HPDE6-E6E7 (cell line): ENCODE measurements around the gene RFNG.

ENCODE experiments used
- DNase-seq: peaks from one replicate; pipeline ENCODE4 v3.0.0; 2011; ENCODE audit warnings: missing footprints; ENCODE audit errors: extremely low spot score

The RFNG gene

DNA sequence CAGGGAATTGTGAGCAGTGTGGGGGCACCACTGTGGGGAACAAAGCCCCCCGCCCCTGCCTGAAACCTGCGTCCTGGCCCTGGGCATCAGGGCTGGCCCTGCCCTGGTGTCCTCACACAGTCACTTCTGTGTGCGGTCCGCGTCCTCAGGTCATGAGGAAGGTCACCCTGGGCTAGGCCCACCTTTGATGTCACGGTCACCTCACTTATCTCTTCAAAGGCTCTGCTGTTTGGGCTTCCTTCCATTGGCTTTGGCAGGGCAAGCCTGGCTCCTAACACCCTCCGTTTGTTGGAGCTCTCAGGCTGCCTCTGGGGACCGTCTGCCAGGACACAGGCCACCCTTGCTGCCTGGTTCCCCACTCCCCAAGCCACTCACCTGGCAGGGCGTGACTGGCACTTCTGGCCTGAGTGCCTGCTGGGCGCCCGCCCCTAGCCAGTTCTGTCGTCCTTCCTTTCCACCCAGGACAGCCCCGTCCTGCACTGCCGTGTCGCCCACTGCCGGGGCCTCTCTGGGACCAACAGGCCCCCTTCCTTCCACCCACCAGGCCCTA is 37.8 kb downstream of the RFNG start:
- DNase-seq, result no peak

DNA sequence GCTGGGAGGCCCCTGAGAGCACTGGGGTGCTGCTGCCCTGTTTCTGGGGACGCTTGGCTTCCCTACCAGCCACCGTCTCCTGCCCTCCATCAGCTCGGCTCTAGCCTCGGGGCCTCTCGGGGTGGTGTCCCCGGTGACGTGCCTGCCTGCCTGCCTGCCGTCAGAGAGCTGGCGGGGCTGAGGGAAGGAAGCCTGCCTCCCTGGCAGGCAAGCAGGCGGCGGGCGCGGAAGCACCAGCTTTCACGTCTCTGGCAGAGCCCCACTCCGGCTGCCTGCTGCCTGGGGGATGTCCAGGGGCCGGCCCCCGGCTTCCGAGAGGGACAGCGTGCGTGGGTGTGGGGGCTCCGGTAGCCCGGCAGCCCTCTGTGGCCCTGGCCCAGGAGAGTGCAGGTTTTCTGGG is 38.3 kb downstream of the RFNG start:
- DNase-seq, result no peak

DNA sequence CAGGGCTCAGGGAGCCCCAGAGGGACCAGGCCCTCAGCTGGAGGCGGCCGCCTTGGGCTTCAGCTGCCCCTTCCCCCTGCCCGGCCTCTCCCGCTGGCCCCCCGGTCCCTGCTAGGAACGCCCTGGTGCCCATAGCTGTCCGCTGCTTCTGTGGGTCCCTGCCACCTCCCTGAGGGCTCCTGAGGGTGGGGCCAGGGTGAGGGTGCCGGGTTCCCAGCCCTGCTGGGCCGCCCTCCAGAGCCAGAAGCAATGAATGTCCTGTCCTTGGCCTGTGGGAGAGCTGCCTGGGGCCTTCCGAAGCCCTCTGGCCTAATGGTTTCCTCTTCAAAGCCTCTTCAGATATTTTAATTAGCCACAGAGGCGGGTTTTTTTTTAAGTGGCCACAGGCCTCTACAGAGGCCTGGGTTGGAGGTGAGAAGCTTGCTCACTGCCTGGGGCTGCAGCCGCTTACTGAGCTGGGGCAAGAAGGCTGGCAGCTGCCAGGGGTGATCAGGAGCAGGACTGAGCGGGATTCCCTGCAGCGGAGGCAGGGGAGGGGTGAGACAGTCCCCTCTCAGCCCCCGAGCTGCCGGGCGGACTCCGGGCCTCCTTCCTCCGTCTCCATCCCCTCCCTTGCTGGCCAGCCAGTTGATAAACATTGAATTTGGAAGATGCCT is 38.8 kb downstream of the RFNG start:
- DNase-seq, result no peak

DNA sequence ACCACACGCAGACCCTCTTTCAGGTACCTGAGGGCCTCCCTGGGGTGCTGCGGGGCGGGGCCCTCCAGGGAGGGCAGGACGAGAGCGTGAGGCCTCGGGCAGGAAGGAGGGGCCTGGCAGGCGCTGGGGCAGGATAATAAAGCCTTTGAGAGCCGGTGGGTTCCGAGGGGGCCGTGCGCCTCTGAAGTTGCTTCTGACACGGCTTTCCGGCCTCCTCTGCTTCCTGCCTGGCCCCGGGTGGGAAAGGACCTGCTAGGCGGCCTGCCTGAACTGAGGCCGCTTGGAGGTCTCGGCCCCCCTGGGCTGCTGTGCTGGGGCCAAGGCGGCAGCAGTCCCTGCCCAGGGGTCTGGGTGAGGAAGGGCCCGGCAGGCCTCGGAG is 39.4 kb downstream of the RFNG start:
- DNase-seq, result no peak

DNA sequence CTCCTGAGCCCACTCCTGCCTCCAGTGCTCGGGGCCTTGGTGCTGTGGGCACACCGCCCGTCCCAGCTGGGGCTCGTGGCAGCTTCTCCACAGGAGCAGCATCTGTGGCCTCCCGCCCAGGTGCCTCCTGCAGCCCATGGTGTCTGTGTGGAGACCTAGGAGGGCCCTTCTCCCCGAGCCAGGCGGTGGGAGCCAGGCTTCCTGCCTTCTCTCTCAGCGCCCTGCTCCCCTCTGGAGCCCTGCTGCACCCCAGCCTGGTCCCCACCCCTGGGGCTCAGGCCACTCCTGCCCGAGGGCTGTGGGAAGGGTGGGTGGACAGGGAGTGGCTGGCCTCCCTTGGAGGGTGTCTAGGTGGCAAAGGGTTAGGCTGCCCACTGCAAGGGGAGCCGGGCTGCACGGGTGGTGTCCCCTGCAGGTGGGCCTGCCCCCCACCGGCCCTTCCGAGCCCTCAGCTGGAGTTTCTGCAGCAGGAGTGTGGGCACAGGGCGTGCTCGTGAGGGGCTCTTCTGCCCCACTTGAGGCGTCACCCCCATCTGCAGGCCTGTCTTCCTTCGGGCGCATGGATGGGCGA is 39.9 kb downstream of the RFNG start:
- DNase-seq, result no peak

DNA sequence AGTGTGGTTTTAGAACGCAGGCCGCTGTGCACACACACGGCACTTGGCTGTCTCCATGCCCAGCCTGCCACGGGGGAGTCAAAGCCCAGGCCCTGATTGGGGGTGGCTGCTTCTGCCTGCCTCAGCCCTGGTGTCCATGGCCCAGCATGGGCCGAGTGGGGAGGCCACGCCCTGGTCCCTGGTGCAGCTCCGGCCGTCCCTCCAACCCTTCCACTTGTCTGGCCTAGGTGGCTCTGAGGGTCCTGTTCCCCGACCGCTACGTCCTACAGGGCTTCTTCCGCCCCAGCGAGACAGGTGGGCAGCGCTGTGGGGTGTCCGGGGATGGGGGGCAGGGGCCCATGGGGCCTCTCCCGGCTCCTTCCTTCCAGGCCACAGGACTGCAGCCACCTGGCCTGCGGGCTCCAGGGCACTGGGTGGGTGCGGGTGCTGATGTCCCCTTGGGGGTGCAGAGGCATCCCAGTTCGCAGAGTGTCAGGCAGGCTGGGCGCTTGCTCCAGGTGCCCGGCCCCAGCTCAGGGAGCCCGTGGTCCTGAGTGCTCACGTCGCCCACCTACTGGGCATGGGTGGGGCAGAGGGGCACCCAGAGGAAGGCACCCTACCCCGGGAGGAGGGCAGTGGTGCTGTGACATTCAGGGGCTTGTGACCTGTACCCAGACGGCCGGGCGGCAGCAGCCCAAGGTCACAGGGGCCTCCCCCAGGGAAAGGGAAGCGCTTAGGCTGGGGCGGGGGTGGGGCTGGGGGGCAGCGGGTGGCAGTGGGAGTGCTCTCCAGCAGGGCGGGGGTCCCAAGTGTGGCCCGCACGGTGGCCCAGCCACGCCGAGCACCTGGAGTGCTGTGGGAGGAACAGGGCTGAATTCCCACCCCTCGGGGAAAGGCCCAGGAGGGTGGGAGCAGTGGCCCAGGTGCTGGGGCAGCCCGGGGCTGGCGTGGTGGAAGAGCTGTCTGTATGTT is 40.8 kb downstream of the RFNG start:
- no peak for DNase-seq

DNA sequence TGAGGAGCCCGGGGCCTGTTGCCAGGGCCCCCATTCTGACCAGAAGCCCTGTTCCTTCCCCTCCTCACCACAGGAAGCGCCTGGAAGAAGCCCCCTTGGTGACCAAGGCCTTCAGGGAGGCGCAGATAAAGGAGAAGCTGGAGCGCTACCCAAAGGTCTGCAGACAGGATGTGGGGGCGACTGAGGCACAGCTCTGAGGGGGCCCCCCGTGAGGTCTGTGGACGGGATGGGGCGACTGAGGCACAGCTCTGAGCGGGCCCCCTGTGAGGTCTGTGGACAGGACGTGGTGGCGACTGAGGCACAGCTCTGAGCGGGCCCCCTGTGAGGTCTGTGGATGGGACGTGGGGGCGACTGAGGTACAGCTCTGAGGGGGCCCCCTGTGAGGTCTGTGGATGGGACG is 42.2 kb downstream of the RFNG start:
- no peak for DNase-seq

DNA sequence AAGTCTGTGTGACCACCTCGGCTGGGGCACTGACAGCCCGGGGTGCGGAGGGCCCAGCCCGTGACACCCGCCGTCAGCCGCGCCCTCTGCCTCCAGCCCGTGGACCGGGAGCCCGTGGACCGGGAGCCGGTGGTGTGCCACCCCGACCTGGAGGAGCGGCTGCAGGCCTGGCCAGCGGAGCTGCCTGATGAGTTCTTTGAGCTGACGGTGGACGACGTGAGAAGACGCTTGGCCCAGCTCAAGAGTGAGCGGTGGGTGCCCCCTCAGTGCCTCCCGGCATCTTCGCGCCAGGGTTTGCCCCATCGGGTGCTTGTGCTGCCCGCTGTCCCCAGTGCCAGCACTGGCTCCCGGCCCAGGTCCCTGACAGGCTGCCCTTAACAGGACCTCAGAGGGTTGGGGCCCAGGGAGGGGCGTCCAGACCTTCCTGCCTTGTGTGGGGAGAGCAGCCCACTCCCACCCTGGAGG is 42.6 kb downstream of the RFNG start:
- DNase-seq, result no peak

DNA sequence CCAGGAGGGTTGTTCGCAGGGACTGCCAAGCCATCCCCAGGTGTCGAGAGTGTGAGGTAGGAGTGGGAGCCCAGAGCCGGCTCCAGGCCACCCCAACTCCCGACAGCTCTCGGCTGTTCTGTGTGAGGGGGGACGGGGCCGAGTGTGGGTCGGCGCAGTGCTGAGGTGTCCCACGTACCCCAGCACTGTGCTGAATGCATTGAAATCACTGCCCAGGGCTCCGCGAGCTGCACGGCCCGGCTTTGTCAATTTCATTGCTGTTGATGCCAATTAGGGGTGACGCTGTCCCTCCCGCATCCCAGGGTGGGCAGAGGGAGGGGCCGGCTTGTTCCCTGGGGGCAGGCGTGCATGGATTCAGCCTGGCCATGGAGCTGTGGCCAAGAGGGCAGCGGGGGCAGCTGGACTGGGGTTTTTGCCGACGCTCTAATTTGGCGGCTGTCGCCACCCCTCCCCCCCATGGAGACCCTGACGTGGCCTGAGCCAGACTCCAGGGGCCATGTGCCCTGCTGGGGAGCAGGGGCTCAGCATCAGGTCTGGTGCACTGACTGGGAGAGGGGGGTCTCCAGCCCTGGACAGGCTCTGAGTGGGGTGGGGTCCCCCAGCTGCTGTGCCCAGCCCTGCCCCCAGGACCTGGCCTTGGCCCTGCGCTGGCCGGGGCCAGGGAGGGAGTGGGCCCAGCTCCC is 43.2 kb downstream of the RFNG start:
- no peak for DNase-seq

DNA sequence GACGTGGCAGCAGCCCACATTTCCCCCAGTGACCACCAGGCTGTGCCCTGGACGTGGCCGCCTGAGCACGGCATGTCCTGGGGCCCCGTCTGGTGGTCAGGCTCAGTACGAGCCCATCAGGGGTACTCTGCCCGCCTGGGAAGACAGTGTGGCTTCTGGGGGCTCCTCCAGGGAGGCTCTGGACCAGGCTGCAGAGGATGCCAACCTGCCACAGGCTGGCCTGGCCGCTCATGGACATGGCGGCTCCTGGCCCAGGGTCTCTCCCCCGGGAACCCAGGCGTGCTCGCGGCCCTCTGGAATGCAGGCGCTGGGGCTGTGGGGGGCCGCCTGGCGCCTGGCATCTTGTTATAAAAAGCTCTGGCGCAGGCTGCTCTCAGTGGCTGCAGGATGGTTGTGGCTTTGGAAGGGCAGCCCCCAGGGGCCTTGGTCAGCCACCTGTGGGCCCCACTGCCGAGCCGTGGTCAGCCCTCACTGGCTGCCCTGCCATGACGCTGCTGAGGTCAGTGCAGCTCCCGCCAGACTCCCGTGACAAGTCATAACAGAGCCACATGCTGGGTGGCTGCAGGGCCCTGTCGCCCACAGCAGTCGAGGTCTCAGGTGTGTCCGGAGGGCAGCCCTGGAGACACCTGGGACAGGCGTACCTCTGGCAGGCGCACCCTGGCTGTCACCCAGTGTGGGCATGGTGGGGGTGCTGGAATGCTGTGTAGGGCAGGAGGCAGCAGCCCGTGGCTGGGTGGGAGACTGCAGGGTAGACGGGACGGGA is 43.9 kb downstream of the RFNG start:
- DNase-seq, result no peak

DNA sequence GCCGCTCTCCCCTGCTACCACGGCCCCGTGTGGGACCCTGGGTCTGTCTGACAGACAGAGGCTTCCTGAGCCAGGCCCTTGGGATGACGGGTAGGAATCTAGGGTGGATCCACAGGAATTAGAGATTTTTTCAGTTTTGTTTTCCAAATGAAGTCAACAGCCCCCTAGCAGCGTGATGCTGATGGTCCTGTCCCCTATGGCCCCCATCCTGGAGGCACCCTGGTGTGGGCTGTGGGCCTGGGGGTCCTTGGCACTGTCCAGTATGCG is 44.5 kb downstream of the RFNG start:
- no peak for DNase-seq

DNA sequence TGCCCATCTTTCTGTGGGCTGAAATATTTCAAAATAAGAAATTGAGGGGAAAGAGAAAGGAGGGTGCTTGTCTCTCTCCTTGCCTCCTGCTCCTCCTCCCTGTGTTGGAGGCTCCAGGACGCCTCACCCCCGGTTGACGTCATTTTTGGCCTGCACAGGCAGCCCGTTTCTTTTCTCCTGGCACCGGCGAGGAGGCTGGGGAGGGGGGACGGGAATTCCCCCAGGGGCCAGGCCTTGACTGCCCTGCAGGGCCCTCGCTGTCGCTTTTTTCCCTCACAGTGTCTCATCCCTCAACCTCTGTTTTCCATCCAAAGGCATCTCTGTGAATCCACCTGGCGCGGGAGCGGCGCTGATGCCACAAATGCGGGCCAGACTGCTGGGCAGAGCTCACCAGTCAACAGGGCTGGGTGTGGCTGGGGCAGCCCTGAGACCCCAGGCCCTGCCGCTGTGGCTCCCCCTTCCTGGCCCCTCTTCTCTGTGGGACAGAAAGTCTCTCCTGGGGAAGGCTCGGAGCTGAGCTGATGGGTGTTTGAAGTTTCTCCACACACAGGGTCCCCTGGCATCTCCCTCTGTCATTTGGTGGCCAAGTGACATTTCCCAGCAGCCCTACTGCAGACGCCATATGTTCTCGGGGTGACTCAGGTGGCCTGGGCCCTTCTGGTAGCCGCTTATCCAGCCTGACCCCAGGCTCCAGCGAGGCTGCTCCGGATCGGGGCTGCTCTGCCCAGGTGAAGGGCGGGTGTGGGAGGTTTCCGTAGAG is 45.0 kb downstream of the RFNG start:
- no peak for DNase-seq

DNA sequence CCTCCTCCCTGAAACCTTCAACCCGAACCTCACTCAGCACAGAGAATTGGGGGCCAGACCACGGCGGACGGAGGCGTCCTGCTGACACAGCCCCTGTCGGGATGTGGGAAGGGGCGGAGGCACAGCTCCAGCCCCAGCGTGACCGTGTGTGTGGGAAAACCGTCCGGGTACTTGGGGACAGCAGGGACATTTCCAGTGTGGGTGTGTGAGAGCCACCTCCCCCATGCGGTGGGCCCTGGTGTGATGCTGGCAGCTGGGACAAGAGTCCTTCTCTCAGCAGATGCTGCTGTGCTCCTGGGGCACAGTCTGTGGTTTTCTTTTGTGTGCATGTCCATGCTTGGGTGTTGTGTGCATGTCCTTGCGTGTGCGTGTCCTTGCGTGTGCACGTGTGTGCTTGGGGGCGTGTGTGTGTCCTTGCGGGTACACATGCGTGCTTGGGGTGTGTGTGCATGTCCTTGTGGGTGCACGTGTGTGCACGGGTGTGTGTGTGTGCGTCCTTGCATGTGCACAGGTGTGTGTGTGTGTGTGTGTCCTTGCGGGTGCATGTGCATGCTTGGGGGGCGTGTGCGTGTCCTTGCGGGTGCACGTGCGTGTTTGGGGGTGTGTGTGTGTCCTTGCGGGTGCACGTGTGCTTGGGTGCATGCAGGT is 45.8 kb downstream of the RFNG start:
- DNase-seq, result no peak

DNA sequence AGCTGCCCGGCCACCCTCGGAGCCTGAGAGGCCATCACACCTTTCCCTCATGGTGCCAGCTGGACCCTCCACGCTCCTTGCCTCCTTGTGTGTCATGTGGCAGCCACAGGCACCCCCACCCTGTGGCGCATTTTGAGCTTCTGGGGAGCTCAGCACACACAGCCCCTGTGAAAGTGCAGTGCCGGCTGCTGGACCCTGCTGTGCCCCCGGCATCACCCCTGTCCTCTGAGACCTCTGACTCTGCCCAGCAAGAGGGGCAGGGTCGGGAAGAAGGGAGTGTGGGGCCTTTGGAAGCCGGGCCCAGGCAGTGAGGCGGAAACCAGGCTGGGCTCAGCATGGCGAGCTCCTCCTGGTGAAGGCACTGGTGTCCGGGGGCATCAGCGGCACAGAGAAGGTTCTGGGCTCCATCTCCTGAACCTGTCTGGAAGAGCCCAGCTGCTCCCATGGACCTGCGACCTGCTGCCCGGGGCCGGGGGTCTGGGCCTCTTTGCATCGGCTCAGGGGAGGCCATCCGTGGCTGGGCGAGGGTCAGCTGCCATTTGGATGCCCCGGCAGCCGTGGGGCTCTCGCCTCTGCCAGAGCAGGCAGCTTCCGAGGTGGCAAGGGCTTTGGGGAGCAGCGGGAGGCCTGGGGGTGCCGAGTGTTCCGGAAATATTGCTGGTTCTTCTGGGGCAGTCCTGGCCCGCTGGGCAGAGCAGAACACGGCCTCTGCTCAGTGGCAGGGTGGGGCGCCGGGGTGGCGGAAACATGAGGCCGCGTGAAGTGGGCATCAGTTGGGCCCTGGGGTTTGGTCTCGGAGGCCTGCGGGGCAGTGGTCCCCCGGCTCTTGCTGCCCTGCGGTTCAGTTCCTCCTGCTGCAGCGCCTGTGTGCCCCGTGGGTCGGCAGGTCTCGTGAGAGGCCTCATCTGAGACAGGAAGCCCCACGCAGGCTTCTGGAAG is 46.8 kb downstream of the RFNG start:
- DNase-seq, result no peak

DNA sequence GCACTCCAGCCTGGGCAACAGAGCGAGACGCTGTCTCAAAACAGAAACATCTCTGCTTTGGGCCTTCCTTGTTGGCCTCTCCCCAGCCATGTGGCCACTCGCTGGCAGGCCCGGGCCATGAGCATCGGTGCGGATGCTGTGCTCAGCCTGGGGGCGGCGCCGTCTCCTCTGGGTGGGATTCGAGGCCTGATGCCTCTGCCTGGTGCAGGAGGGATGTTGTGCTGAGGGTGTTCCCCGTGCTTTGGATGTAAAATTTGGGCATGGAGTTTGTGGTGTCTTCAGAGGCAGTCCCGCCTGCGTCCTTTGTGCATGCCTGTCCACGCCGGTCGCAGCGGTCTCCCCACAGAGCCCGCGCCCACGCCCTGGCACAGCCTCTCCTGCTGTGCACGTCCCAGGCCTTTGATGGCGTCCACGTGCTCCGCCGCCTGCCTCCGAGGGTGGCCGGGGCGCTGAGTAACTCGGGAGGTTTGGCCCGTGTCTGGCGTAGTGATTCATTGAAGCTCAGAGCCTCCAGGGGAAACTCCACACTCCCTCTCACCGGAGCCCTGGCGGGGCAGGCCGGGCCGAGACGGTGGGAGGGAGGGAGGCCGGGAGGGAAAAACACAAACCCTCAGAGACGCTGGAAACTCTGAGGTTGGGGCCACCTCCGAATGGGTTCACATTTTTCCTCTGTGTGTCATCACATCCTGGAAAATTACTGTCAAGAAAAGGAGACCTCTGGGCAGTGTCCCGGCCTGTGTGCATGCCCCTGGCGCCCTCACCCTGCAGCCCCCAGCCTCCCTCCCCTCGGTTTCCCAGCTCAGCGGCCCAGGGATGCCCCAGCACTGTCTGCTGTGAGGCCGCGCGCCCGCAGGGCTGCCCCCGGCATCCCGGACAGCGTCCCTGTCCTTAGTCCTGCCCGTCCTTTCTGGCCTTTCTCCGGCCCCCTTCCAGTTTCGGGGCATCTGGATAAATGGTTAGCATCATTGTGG is 47.9 kb downstream of the RFNG start:
- peak; percentile 97 for DNase-seq

DNA sequence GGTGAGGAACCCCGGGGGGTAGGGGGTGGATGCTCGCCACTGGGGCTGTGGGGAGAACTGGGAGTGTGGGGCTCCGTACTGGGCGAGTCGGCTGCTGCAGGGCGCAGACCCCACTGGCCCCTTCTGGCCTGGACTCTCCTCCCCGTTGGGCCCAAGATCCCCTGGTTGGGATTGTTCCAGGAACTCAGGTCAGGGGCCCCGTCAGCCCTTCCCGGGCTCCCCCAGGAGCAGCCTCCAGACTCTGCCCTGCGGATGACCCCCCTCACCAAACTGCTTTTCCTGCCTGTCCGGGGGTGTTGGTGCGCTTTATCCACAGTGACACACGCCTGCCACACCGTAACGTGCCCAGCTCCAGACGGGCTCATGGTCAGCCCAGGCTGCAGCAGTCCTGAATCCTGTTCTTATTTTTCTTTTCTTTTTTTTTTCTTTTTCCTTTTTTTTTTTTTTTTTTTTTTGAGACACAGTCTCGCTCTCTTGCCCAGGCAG is 50.0 kb downstream of the RFNG start:
- DNase-seq, result no peak

DNA sequence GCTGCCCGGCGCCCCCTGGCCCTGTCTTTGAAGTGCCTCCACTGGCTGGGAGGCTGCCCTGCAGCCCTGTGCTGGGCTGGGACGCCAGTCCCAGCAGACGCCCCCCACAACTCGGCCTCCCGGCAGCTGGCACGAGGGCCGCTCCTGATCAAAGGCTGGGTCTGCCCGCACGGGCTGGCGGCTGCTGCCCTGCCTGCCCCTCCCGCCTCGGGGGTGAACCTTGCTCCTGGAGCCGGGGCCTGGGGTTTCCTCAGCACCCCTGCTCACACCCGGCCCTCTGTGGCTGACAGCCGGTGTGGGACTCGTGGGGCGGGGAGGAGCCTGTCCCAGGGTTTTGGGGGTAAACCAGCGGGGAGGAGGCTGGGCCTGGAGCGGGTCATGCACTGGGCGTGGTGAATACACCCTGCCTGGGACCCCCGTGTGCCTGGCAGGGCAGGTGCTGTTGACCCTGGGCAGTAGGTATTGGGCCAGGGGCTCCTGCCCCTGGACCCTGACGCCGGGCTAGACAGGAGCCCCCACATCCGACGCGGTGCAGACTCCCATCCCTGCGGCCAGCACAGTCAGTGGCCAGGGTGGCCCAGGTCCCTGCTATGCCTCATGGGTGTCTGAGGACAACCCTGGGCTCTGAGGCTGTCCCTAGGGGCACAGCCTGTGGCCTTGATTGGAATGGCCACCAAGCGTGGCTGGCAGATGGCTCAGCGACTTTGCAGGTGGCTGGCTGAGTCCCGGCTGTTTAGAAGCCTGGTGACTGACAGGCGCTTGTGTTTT is 50.6 kb downstream of the RFNG start:
- no peak for DNase-seq
